Measurements from ENCODE around the gene NMD3.

DNA sequence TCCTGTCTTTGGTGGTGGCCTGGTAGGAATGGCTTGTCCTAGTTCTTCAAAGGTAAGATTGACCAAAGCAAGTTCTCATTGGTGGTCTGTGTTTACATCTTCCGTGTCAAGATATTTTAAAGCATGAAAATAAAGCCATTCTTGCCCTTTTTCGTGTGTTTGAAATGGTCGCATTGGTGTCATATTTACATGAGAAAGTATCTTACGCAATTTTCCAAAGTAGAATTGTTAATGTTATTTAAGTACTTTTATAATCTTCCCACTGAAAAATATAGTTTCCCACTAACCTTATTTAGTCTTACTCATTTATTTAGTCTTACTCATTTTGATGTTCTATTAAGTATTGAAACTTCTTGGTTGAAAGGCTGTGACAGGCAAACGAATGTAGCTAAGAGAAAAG, 31.0 kb downstream of the NMD3 start:
- TF ChIP-seq ZNF785 (CRISPR knock-in tag; IDR thresholded peaks at IDR 0.05) (no peak), SMARCA4 (IDR thresholded peaks at IDR 0.05) (no peak), CEBPB (tag; IDR thresholded peaks at IDR 0.05) (peak; percentile 66), NFIC (IDR thresholded peaks at IDR 0.05) (no peak), TAF15 (IDR thresholded peaks at IDR 0.05; ENCODE audit: low read depth, low read length) (no peak), NELFE (IDR thresholded peaks at IDR 0.05; ENCODE audit: insufficient read depth, insufficient read length) (no peak), PHF20 (IDR thresholded peaks at IDR 0.05; ENCODE audit: partially characterized antibody) (no peak)
- TF ChIP-seq, protein P1, sequence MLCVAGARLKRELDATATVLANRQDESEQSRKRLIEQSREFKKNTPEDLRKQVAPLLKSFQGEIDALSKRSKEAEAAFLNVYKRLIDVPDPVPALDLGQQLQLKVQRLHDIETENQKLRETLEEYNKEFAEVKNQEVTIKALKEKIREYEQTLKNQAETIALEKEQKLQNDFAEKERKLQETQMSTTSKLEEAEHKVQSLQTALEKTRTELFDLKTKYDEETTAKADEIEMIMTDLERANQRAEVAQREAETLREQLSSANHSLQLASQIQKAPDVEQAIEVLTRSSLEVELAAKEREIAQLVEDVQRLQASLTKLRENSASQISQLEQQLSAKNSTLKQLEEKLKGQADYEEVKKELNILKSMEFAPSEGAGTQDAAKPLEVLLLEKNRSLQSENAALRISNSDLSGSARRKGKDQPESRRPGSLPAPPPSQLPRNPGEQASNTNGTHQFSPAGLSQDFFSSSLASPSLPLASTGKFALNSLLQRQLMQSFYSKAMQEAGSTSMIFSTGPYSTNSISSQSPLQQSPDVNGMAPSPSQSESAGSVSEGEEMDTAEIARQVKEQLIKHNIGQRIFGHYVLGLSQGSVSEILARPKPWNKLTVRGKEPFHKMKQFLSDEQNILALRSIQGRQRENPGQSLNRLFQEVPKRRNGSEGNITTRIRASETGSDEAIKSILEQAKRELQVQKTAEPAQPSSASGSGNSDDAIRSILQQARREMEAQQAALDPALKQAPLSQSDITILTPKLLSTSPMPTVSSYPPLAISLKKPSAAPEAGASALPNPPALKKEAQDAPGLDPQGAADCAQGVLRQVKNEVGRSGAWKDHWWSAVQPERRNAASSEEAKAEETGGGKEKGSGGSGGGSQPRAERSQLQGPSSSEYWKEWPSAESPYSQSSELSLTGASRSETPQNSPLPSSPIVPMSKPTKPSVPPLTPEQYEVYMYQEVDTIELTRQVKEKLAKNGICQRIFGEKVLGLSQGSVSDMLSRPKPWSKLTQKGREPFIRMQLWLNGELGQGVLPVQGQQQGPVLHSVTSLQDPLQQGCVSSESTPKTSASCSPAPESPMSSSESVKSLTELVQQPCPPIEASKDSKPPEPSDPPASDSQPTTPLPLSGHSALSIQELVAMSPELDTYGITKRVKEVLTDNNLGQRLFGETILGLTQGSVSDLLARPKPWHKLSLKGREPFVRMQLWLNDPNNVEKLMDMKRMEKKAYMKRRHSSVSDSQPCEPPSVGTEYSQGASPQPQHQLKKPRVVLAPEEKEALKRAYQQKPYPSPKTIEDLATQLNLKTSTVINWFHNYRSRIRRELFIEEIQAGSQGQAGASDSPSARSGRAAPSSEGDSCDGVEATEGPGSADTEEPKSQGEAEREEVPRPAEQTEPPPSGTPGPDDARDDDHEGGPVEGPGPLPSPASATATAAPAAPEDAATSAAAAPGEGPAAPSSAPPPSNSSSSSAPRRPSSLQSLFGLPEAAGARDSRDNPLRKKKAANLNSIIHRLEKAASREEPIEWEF (CRISPR knock-in tag; IDR thresholded peaks at IDR 0.05): no peak
- TF ChIP-seq, protein P2, sequence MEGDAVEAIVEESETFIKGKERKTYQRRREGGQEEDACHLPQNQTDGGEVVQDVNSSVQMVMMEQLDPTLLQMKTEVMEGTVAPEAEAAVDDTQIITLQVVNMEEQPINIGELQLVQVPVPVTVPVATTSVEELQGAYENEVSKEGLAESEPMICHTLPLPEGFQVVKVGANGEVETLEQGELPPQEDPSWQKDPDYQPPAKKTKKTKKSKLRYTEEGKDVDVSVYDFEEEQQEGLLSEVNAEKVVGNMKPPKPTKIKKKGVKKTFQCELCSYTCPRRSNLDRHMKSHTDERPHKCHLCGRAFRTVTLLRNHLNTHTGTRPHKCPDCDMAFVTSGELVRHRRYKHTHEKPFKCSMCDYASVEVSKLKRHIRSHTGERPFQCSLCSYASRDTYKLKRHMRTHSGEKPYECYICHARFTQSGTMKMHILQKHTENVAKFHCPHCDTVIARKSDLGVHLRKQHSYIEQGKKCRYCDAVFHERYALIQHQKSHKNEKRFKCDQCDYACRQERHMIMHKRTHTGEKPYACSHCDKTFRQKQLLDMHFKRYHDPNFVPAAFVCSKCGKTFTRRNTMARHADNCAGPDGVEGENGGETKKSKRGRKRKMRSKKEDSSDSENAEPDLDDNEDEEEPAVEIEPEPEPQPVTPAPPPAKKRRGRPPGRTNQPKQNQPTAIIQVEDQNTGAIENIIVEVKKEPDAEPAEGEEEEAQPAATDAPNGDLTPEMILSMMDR (IDR thresholded peaks at IDR 0.05 in 2 of 3, conservative IDR thresholded peaks at IDR 0.05 in 1 of 3; ENCODE audit: insufficient read depth in 2 of 3, low read depth in 1 of 3, low read length in 3 of 3): no peak
